Effector memory CD4-positive, alpha-beta T cell (primary cell): ENCODE measurements around the gene VEGFA.

ENCODE experiments used
- DNase-seq, 3 donors: peaks; one replicate each; pipeline ENCODE4 v3.0.0-alpha.2; 2020
- H3K27ac ChIP-seq: 2 replicates; pipeline ENCODE4 v1.7.0; 2013; ENCODE audit warnings: mild to moderate bottlenecking, low read length, moderate library complexity; ENCODE audit not compliant: insufficient read depth, poor library complexity, severe bottlenecking
- H3K27me3 ChIP-seq: replicated peaks from 2 replicates; pipeline ENCODE4 v1.7.0; 2013; ENCODE audit warnings: mild to moderate bottlenecking, low read length; ENCODE audit not compliant: insufficient read depth, control insufficient read depth, poor library complexity, severe bottlenecking
- H3K36me3 ChIP-seq: 2 replicates; pipeline ENCODE4 v1.7.0; 2013; ENCODE audit warnings: mild to moderate bottlenecking, low read length, moderate library complexity; ENCODE audit not compliant: control insufficient read depth, insufficient read depth
- H3K4me1 ChIP-seq: 2 replicates; pipeline ENCODE4 v1.7.0; 2013; ENCODE audit warnings: low read length, mild to moderate bottlenecking; ENCODE audit not compliant: control insufficient read depth, insufficient read depth, poor library complexity, severe bottlenecking
- H3K4me3 ChIP-seq: 2 replicates; pipeline ENCODE4 v1.7.0; 2013; ENCODE audit warnings: low read length, low read depth, mild to moderate bottlenecking; ENCODE audit not compliant: insufficient read depth, poor library complexity, severe bottlenecking
- H3K9me3 ChIP-seq: 2 replicates; pipeline ENCODE4 v1.7.0; 2013; ENCODE audit warnings: mild to moderate bottlenecking, low read length, moderate library complexity; ENCODE audit not compliant: control insufficient read depth

VEGFA gene

GRCh38 chr6:43797919-43798318 is 27.9 kb downstream of the VEGFA start:
- no peaks in the 10 kb centered on the region for H3K4me1 ChIP-seq
- no peaks in the 10 kb centered on the region for H3K36me3 ChIP-seq
- no peak overlapping the region for H3K27ac ChIP-seq
- no peaks in the 10 kb centered on the region for H3K27me3 ChIP-seq
- no peaks in the 10 kb centered on the region for H3K9me3 ChIP-seq
- no peak for DNase-seq
- no peak overlapping the region for H3K4me3 ChIP-seq

GRCh38 chr6:43798688-43799444 is 28.9 kb downstream of the VEGFA start:
- Histone ChIP-seq H3K9me3 (no peaks in the 10 kb centered on the region), H3K36me3 (no peaks in the 10 kb centered on the region), H3K27ac (no peak overlapping the region), H3K4me3 (no peak overlapping the region), H3K27me3 (no peaks in the 10 kb centered on the region), H3K4me1 (no peaks in the 10 kb centered on the region)
- DNase-seq = no peak

GRCh38 chr6:43799551-43800297 is 29.7 kb downstream of the VEGFA start:
- Histone ChIP-seq H3K4me3 (no peak overlapping the region), H3K27me3 (no peaks in the 10 kb centered on the region), H3K4me1 (no peaks in the 10 kb centered on the region), H3K36me3 (no peaks in the 10 kb centered on the region), H3K9me3 (no peaks in the 10 kb centered on the region), H3K27ac (no peak overlapping the region)
- no peak for DNase-seq

- no peak overlapping the region for H3K4me3 ChIP-seq
- no peak for DNase-seq
- H3K27ac ChIP-seq = no peak overlapping the region
- H3K27me3 ChIP-seq = no peaks in the 10 kb centered on the region
- H3K36me3 ChIP-seq = no peaks in the 10 kb centered on the region
- no peaks in the 10 kb centered on the region for H3K4me1 ChIP-seq
- H3K9me3 ChIP-seq = no peaks in the 10 kb centered on the region
Measured at GRCh38 chr6:43800298-43800623, 30.2 kb downstream of the VEGFA start.

GRCh38 chr6:43800746-43801494 is 30.9 kb downstream of the VEGFA start:
- no peak overlapping the region for H3K27ac ChIP-seq
- no peak for DNase-seq
- H3K4me1 ChIP-seq = no peaks in the 10 kb centered on the region
- H3K9me3 ChIP-seq = no peaks in the 10 kb centered on the region
- H3K36me3 ChIP-seq = no peaks in the 10 kb centered on the region
- H3K27me3 ChIP-seq = no peaks in the 10 kb centered on the region
- no peak overlapping the region for H3K4me3 ChIP-seq

GRCh38 chr6:43801495-43802181 is 31.6 kb downstream of the VEGFA start:
- Histone ChIP-seq H3K36me3 (no peaks in the 10 kb centered on the region), H3K9me3 (no peaks in the 10 kb centered on the region), H3K4me3 (no peak overlapping the region), H3K4me1 (no peaks in the 10 kb centered on the region), H3K27me3 (no peaks in the 10 kb centered on the region), H3K27ac (no peak overlapping the region)
- no peak for DNase-seq

- Histone ChIP-seq H3K4me3 (no peak overlapping the region), H3K27ac (no peak overlapping the region), H3K36me3 (no peaks in the 10 kb centered on the region), H3K4me1 (no peaks in the 10 kb centered on the region), H3K9me3 (no peaks in the 10 kb centered on the region), H3K27me3 (no peaks in the 10 kb centered on the region)
- no peak for DNase-seq
Measured at GRCh38 chr6:43803055-43803782, 33.2 kb downstream of the VEGFA start.

GRCh38 chr6:43803783-43804549 is 34.0 kb downstream of the VEGFA start:
- H3K4me1 ChIP-seq = no peaks in the 10 kb centered on the region
- no peak overlapping the region for H3K4me3 ChIP-seq
- no peaks in the 10 kb centered on the region for H3K36me3 ChIP-seq
- H3K27me3 ChIP-seq = no peaks in the 10 kb centered on the region
- H3K27ac ChIP-seq = no peak overlapping the region
- no peak for DNase-seq
- H3K9me3 ChIP-seq = no peaks in the 10 kb centered on the region
